Fibroblast of pulmonary artery (primary cell): ENCODE measurements around the gene CD247.

Experiments
- DNase-seq: peaks from one replicate; pipeline ENCODE4 v3.0.0-alpha.2; 2010; ENCODE audit warnings: low read depth
- H3K4me3 ChIP-seq: replicated peaks from 2 replicates; pipeline ENCODE4 v1.5.1; 2011; ENCODE audit warnings: low read depth, mild to moderate bottlenecking, control low read depth, low read length, moderate library complexity
- TF ChIP-seq, protein P1 (sequence below): IDR thresholded peaks from 2 replicates; pipeline ENCODE4 v1.5.1; 2011; ENCODE audit warnings: mild to moderate bottlenecking, control low read depth, low read length, inconsistent platforms; ENCODE audit errors: missing control alignments

The CD247 gene

DNA sequence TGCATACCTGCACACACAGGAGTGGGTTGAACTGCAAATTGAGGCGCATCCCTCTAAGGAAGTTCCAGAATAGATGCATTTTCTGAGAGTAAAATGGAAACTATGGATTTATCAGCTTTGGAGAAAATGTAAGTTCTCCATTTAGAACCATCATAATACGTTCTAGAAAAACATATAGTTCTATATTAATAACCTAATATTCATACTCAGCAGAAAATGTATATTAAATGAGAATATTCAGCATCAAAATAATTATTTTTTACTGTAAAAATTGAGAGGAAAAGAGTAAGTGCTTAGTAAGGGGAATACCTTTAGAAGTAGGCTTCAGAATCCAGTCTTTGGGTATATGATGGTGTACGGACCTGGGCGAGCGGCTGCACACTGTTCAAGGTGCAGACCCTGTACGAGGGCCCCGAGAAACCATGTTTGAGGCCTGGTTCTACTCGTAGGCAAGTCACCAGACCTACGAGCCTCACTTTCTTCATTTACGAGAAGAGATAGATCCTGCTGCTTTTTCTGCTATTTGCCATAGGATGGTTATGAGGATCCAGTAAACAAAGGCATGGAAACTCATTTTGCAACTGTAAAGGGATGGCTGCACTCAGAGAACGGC lies 6.8 kb downstream of the CD247 start:
- DNase-seq, result no peak
- TF ChIP-seq, protein P1, sequence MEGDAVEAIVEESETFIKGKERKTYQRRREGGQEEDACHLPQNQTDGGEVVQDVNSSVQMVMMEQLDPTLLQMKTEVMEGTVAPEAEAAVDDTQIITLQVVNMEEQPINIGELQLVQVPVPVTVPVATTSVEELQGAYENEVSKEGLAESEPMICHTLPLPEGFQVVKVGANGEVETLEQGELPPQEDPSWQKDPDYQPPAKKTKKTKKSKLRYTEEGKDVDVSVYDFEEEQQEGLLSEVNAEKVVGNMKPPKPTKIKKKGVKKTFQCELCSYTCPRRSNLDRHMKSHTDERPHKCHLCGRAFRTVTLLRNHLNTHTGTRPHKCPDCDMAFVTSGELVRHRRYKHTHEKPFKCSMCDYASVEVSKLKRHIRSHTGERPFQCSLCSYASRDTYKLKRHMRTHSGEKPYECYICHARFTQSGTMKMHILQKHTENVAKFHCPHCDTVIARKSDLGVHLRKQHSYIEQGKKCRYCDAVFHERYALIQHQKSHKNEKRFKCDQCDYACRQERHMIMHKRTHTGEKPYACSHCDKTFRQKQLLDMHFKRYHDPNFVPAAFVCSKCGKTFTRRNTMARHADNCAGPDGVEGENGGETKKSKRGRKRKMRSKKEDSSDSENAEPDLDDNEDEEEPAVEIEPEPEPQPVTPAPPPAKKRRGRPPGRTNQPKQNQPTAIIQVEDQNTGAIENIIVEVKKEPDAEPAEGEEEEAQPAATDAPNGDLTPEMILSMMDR, result no peak
- no peak overlapping the region for H3K4me3 ChIP-seq

DNA sequence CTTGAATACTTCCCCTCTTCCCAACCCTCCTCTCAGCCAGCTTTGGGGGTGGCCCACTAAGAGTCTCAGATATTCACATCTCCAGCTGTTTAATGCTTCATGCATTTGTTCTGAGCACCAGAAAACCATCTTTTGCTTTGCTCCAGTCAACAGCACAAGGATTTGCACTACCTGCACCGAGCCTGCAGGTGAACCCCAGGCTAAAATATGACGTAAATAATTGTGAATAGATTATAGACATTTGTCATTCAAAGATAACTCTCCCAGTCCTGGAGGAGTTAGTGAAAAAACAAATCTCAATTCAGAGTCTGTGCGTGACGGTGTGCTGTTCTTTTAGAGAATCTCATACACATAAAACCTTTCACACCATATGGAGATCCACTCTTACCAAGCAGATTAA lies 7.4 kb downstream of the CD247 start:
- TF ChIP-seq, protein P1, result no peak
- no peak overlapping the region for H3K4me3 ChIP-seq
- no peak for DNase-seq

DNA sequence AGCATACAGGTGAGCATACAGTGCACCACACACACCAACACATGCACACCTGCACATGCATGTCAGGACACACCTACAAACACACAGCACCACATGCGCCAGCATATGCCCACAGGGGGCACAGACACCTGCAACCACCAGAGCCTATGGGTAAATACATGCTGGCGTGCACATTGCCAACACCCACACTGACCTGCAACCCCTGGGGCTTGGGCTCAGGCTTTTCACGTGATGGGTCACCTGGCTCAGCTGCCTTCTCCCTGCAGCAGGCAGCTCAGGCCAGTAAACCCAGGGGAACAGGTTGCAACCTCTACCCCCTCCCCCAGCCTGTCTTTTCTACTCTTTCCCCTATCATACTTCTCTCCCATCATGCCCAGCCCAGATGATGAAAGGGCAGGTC lies 8.1 kb downstream of the CD247 start:
- TF ChIP-seq, protein P1, result no peak
- H3K4me3 ChIP-seq, result no peak overlapping the region
- no peak for DNase-seq

DNA sequence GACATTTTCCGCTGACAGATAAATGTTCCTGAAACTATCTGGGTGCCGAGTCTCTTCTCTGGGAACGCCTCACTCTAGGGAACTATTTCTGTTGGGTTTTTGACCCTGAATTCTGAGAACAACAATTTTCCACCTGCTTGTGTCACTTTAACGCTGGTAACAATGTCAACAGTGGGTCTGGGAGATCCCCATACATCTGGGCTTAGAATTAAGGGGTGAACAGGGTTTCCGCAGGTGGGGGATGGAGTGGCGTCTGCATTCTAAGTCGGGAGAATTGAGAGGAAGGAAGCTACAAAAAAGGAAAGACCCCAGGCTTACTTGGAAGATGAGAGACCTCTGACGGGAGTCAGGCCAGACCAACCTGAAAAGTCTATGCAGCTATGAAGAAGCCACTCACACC lies 8.7 kb downstream of the CD247 start:
- TF ChIP-seq, protein P1, result no peak
- H3K4me3 ChIP-seq, result no peak overlapping the region

DNA sequence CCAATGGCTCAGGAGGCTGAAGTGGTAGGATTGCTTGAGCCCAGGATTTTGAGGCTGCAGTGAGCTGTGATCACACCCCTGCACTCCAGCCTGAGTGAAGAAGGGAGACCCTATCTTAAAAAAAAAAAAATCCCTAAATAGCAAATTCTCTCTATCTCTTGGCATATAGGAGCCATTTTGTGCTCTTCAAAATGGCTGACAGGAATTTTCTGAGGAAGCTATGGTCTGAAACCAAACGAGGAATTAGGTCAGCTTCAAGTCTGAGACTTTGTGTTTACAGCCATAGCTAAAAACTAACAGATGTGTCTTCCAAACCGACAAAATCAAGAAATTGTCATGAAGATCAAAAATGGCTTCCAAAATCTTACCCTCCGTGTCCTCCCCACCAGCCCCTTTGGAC lies 10.6 kb downstream of the CD247 start:
- H3K4me3 ChIP-seq, result no peak overlapping the region
- no peak for DNase-seq
- TF ChIP-seq, protein P1, result no peak

More for the DNA sequence above, 8.7 kb downstream of the CD247 start:
- no peak for DNase-seq

DNA sequence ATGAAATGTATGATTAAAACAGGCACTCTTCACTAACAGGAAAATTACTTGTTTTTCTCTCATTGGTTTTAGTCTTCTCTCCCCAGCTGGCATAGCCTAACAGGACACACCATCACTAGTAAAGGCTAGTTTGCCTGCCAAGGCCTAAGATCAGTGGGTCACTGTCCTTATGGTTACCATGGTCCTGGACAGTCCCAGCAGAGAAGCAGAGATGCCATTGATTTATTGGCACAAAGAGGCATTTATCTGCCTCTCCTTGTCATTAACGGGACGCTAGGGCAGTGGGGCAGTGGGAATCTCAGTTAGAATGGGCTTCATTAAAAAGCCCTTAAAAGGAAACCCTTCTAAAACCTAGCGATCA lies 13.9 kb downstream of the CD247 start:
- no peak overlapping the region for H3K4me3 ChIP-seq
- no peak for DNase-seq
- TF ChIP-seq, protein P1, result no peak
